ENCODE measurements around the gene EARS2. TPM values are rescaled to one million over a fixed set of nuclear protein-coding genes. Genes with fewer than 3 reads are reported as not detected.

Gene EARS2
- total RNA-seq, 1 donor from 2014 or later, result 27.9 TPM

- peak; percentile 5 for TF ChIP-seq CTCF (IDR thresholded peaks at IDR 0.05; ENCODE audit: insufficient read depth, low read length, severe bottlenecking)
- Histone ChIP-seq H3K27me3 (ENCODE audit: control insufficient read depth, insufficient read depth, low read length) (no peaks in the 10 kb centered on the region), H3K4me3 (ENCODE audit: low read depth, low read length) (no peak overlapping the region), H3K36me3 (ENCODE audit: control insufficient read depth, insufficient read depth, low read length) (peaks cover 1% of the 10 kb centered on the region)
- FAIRE-seq, result no peak
- DNase-seq (ENCODE audit: low read depth), result no peak
Measured at GRCh38 chr16:23505671-23506605, 51.2 kb downstream of the EARS2 start.

GRCh38 chr16:23505180-23505665 is 51.9 kb downstream of the EARS2 start:
- FAIRE-seq (no peak), DNase-seq (ENCODE audit: low read depth) (no peak)
- Histone ChIP-seq H3K27me3 (ENCODE audit: control insufficient read depth, insufficient read depth, low read length) (no peaks in the 10 kb centered on the region), H3K4me3 (ENCODE audit: low read depth, low read length) (no peak overlapping the region), H3K36me3 (ENCODE audit: control insufficient read depth, insufficient read depth, low read length) (peaks cover 1% of the 10 kb centered on the region)
- no peak for TF ChIP-seq CTCF (IDR thresholded peaks at IDR 0.05; ENCODE audit: insufficient read depth, low read length, severe bottlenecking)

GRCh38 chr16:23504453-23505179 is 52.5 kb downstream of the EARS2 start:
- Histone ChIP-seq H3K27me3 (ENCODE audit: control insufficient read depth, insufficient read depth, low read length) (no peaks in the 10 kb centered on the region), H3K4me3 (ENCODE audit: low read depth, low read length) (no peak overlapping the region), H3K36me3 (ENCODE audit: control insufficient read depth, insufficient read depth, low read length) (peaks cover 1% of the 10 kb centered on the region)
- DNase-seq (ENCODE audit: low read depth) (peak; percentile 97), FAIRE-seq (no peak)
- no peak for TF ChIP-seq CTCF (IDR thresholded peaks at IDR 0.05; ENCODE audit: insufficient read depth, low read length, severe bottlenecking)

- TF ChIP-seq CTCF (IDR thresholded peaks at IDR 0.05; ENCODE audit: insufficient read depth, low read length, severe bottlenecking), result no peak
- Histone ChIP-seq H3K36me3 (ENCODE audit: control insufficient read depth, insufficient read depth, low read length) (peaks cover 1% of the 10 kb centered on the region), H3K4me3 (ENCODE audit: low read depth, low read length) (no peak overlapping the region), H3K27me3 (ENCODE audit: control insufficient read depth, insufficient read depth, low read length) (no peaks in the 10 kb centered on the region)
- FAIRE-seq (no peak), DNase-seq (ENCODE audit: low read depth) (peak; percentile 78)
Measured at GRCh38 chr16:23504076-23504452, 53.1 kb downstream of the EARS2 start.

GRCh38 chr16:23502466-23502865 is 54.7 kb downstream of the EARS2 start:
- no peaks in the 10 kb centered on the region for H3K27me3 ChIP-seq (ENCODE audit: control insufficient read depth, insufficient read depth, low read length)
- DNase-seq (ENCODE audit: low read depth) (no peak), FAIRE-seq (no peak)
- no peak for TF ChIP-seq CTCF (IDR thresholded peaks at IDR 0.05; ENCODE audit: insufficient read depth, low read length, severe bottlenecking)
- no peak overlapping the region for H3K4me3 ChIP-seq (ENCODE audit: low read depth, low read length)
- H3K36me3 ChIP-seq (ENCODE audit: control insufficient read depth, insufficient read depth, low read length), result peaks cover 1% of the 10 kb centered on the region
